ENCODE data around the gene CALCB. TPM values are rescaled to one million over a fixed set of nuclear protein-coding genes. Genes with fewer than 3 reads are reported as not detected.
"Not testable (repeated sequence)": the region's sequence is repeated elsewhere in the genome, so short reads cannot be mapped to it uniquely, and the experiment has no call there.

Gene CALCB
- not detected for total RNA-seq

- DNase-seq (ENCODE audit: low spot score) (no peak), ATAC-seq (peak; percentile 30)
- intact Hi-C loops (cut with DNase I): no loop called here
These were observed at the start of gene CALCB for GRCh38 chr11:15073361-15074205. Gene CALCB, plus strand, starts transcription at chr11:15073593. Its CDS starts 1,126 bp downstream, at chr11:15074719.

DNA sequence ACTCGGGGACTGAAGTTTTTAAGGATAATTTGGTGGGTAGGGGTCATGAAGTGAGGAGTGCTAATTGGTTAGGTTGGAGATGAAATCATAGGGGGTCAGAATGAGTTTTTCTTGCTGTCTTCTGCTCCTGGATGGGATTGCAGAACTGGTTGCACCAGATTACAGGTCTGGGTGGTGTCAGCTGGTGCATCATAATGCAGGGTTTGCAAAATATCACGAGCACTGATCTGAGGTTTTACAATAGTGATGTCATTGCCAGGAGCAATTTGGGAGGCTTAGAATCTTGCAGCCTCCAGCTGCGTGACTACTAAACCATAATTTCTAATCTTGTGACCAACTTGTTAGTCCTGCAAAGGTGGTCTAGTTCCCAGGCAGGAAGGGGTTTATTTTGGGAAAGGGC, 46.4 kb upstream of the CALCB start:
- no peak for ATAC-seq
- intact Hi-C loops (cut with DNase I): no loop called here
- no peak for DNase-seq (ENCODE audit: low spot score)

- no peak for DNase-seq (ENCODE audit: low spot score)
- ATAC-seq: no peak
- intact Hi-C loops (cut with DNase I): no loop called here
These were observed 45.4 kb upstream of the CALCB start for GRCh38 chr11:15027956-15028355.

- intact Hi-C loops (cut with DNase I): no loop called here
- DNase-seq (ENCODE audit: low spot score): no peak
- no peak for ATAC-seq
These were observed 45.0 kb upstream of the CALCB start for GRCh38 chr11:15028379-15028778.

- ATAC-seq; DNase-seq (ENCODE audit: low spot score); intact Hi-C loops (cut with DNase I): not testable (repeated sequence)
These were observed 41.4 kb upstream of the CALCB start for GRCh38 chr11:15031945-15032344.

GRCh38 chr11:15034687-15035267, 38.6 kb upstream of the CALCB start:
- ATAC-seq (no peak), DNase-seq (ENCODE audit: low spot score) (no peak)
- intact Hi-C loops (cut with DNase I): no loop called here

- intact Hi-C loops (cut with DNase I): no loop called here
- DNase-seq (ENCODE audit: low spot score): no peak
- ATAC-seq: no peak
These were observed 38.1 kb upstream of the CALCB start for GRCh38 chr11:15035283-15035682.

DNA sequence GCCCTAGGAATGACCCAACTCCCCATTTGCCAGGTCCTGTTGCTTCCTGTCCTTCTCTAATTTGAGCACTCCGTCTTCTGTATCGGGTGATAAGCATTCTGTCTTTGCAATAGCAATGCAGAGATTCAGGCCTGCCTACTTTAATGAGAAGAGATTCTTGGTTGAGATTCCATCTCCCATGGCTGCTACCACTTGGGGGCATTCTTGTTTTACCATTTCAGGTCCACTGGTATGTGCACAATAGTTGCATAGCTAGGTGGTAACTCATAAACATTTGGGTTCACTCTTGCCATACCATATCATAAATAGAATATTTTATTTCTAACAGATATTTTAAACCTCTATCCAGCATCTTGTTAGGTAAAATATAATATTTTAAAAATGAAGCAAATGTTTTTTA, 34.4 kb upstream of the CALCB start:
- DNase-seq (ENCODE audit: low spot score): no peak
- intact Hi-C loops (cut with DNase I): no loop called here
- ATAC-seq: no peak

- DNase-seq (ENCODE audit: low spot score) (no peak), ATAC-seq (no peak)
- intact Hi-C loops (cut with DNase I): no loop called here
These were observed 28.2 kb upstream of the CALCB start for GRCh38 chr11:15045209-15045608.

- intact Hi-C loops (cut with DNase I): no loop called here
- no peak for DNase-seq (ENCODE audit: low spot score)
- no peak for ATAC-seq
These were observed 27.5 kb upstream of the CALCB start for GRCh38 chr11:15045891-15046290.

DNA sequence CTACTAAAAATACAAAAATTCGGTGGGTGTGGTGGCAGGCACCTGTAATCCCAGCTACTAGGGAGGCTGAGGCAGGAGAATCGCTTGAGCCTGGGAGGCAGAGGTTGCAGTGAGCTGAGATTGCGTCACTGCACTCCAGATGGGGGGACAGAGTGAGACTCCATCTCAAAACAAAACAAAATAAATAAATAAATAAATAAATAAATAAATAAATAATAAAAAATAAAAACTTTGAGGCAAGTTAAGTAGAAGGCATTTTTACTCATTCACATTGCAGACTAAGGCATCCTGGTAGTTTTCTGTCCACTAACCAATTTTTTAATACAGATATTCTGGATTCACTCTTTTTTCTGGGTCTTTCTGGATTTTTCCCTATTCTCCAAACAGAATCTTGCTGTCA, 26.7 kb upstream of the CALCB start:
- ATAC-seq; intact Hi-C loops (cut with DNase I); DNase-seq (ENCODE audit: low spot score): not testable (repeated sequence)

- no peak for ATAC-seq
- intact Hi-C loops (cut with DNase I): no loop called here
- DNase-seq (ENCODE audit: low spot score): no peak
These were observed 24.8 kb upstream of the CALCB start for GRCh38 chr11:15048616-15049015.

DNA sequence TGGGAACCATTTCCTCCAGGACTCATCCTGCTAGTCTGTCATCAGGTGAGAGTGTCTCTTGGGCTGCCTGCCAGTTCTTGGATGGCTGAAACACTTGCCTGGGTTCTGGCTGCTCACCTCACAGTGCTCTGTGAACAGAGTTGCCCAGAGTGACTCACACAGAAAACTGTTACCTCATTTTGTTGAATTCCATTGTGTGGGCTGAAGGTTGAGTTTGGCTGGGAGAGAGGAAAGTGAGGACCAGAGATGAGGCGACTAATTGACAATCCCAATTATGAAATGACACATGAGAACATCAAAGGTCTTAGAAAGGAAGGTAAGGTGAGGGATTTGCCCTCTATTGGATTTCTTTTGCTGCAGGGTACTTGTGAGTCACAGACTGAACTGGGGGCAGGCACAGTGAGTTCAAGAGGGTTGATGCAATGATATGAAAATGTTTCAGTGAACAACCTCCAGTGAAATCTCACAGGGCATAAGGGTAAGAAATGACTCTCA, 20.2 kb upstream of the CALCB start:
- no peak for DNase-seq (ENCODE audit: low spot score)
- ATAC-seq: no peak
- intact Hi-C loops (cut with DNase I): no loop called here

DNA sequence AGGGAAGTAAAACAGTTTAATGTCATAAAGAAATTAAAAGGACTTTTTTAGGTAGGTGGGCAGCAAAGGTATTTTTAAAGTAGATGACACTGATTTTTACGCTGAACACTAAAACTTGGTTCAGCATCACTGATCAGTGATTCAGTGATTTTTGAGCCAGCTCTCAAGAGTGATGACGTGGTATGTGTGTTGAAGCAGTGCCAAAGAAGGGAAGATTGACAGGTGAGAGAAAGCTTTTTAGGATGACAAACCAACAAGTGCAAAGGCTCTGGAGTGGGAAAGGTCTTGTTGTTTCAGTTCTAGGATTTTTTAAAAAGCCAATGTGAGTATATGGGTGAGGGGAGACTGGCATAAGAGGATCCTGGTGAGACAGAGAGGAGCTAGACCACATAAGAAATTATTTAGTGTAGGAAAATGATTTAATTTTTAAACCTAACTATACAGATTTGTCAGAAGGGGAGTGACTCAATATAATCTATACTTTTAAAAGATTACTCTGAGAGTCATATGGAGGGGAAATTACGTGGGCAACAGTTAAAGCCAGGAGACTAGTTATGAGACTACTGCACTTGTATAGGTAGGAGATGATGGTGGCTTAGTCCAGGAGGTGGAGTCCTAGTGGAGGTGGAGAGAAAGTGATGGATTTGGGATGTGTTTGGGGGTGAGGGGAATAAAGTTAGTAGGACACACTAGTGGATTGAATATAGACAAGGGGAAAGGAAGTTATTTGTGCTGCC, 17.6 kb upstream of the CALCB start:
- intact Hi-C loops (cut with DNase I): no loop called here
- ATAC-seq (no peak), DNase-seq (ENCODE audit: low spot score) (no peak)

DNA sequence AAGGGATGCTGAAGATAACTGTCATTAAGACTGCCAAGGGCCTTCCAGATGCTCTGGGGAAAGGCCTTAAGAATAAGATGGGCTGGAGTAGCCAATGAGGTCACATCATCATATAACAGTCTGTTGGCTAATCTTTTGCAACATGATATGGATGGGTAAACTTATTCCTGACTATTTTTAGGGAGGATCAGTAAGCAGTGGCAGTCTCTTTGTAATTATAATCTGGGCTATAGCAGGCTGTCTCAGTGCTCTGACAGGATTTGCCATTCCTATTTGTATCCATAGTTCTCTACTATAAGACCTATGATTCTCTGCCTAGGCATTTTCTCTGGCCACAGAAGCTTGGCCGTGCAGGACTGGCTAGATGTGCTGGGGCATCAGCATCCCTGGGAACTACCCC, 16.1 kb upstream of the CALCB start:
- intact Hi-C loops (cut with DNase I): no loop called here
- ATAC-seq: no peak

GRCh38 chr11:15059132-15059915, 14.1 kb upstream of the CALCB start:
- DNase-seq (ENCODE audit: low spot score) (no peak), ATAC-seq (no peak)
- intact Hi-C loops (cut with DNase I): no loop called here

More for the DNA sequence above, 16.1 kb upstream of the CALCB start:
- no peak for DNase-seq (ENCODE audit: low spot score)

- DNase-seq (ENCODE audit: low spot score): no peak
- intact Hi-C loops (cut with DNase I): no loop called here
- ATAC-seq: no peak
These were observed 10.8 kb upstream of the CALCB start for GRCh38 chr11:15062599-15062998.

DNA sequence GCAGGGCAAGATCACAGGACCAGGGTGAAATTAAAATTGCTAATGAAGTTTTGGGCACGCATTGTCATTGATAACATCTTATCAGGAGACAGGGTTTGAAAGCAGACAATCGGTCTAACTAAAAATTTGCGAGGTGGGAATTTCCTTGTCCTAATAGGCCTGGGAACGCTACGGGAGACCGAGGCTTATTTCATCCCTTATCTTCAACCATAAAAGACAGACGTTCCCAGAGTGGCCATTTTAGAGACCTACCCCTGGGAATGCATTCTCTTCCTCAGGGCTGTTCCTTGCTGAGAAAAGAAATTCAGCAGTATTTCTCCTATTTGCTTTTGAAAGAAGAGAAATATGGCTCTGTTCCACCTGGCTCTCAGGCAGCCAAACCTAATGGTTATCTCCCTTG, 3.6 kb upstream of the CALCB start:
- ATAC-seq; intact Hi-C loops (cut with DNase I); DNase-seq (ENCODE audit: low spot score): not testable (repeated sequence)
